ENCODE data around the gene DNAJB2.

DNAJB2 gene

GRCh38 chr2:219271021-219271420, 8.1 kb upstream of the DNAJB2 start:
- Histone ChIP-seq H3K27me3 (peaks cover 42% of the 10 kb centered on the region), H3K4me3 (ENCODE audit: low read depth in 1 of 2, low read length in 1 of 2) (no peak overlapping the region), H3K36me3 (no peaks in the 10 kb centered on the region), H3K27ac (no peak overlapping the region), H3K9me3 (no peaks in the 10 kb centered on the region), H3K4me1 (ENCODE audit: control insufficient read depth in 1 of 2, insufficient read depth in 1 of 2, low read depth in 1 of 2, low read length in 1 of 2) (no peaks in the 10 kb centered on the region)
- TF ChIP-seq CTCF (IDR thresholded peaks at IDR 0.05), result no peak

GRCh38 chr2:219272356-219272755, 6.8 kb upstream of the DNAJB2 start:
- Histone ChIP-seq H3K36me3 (no peaks in the 10 kb centered on the region), H3K4me1 (ENCODE audit: control insufficient read depth in 1 of 2, insufficient read depth in 1 of 2, low read depth in 1 of 2, low read length in 1 of 2) (peaks cover under 1% of the 10 kb centered on the region in 2 experiments), H3K27ac (no peak overlapping the region), H3K27me3 (peaks cover 42% of the 10 kb centered on the region), H3K9me3 (no peaks in the 10 kb centered on the region), H3K4me3 (ENCODE audit: low read depth in 1 of 2, low read length in 1 of 2) (no peak overlapping the region)
- TF ChIP-seq CTCF (IDR thresholded peaks at IDR 0.05), result no peak

- no peak for TF ChIP-seq CTCF (IDR thresholded peaks at IDR 0.05)
Measured at GRCh38 chr2:219272995-219273394, 6.2 kb upstream of the DNAJB2 start.

DNA sequence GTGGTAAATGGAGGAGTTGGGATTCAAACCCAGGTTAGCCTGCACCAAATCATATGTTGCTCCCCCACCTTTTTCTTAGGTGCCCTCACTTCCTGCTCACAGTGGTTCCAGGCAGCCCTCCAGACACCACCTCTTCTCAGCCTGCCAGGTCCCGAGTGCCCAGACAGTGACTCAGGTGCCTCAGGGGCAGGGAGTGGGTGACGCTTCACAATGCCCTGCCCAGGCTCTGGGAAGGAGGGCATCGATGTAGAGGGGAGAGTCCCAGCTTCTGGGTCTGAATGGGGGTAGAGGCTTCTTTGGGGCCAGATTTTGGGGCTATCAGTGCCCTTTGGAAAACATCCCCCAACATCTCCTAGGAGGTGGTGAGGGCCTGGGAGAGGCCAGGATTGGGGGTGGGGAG, 5.2 kb upstream of the DNAJB2 start:
- H3K9me3 ChIP-seq, result no peaks in the 10 kb centered on the region
- H3K27ac ChIP-seq, result no peak overlapping the region
- H3K4me1 ChIP-seq (ENCODE audit: control insufficient read depth in 1 of 2, insufficient read depth in 1 of 2, low read depth in 1 of 2, low read length in 1 of 2), result peaks cover 16 to 17% of the 10 kb centered on the region in 2 experiments
- H3K27me3 ChIP-seq, result peaks cover 40% of the 10 kb centered on the region
- no peak overlapping the region for H3K4me3 ChIP-seq (ENCODE audit: low read depth in 1 of 2, low read length in 1 of 2)
- no peaks in the 10 kb centered on the region for H3K36me3 ChIP-seq
- no peak for TF ChIP-seq CTCF (IDR thresholded peaks at IDR 0.05)

More at GRCh38 chr2:219272995-219273394, 6.2 kb upstream of the DNAJB2 start:
- peaks cover 7% of the 10 kb centered on the region in 2 experiments for H3K4me1 ChIP-seq (ENCODE audit: control insufficient read depth in 1 of 2, insufficient read depth in 1 of 2, low read depth in 1 of 2, low read length in 1 of 2)
- peaks cover 42% of the 10 kb centered on the region for H3K27me3 ChIP-seq
- H3K36me3 ChIP-seq, result no peaks in the 10 kb centered on the region
- H3K4me3 ChIP-seq (ENCODE audit: low read depth in 1 of 2, low read length in 1 of 2), result no peak overlapping the region
- H3K9me3 ChIP-seq, result no peaks in the 10 kb centered on the region
- H3K27ac ChIP-seq, result no peak overlapping the region

GRCh38 chr2:219274361-219274921, 4.7 kb upstream of the DNAJB2 start:
- peaks cover 35% of the 10 kb centered on the region for H3K27me3 ChIP-seq
- no peak overlapping the region for H3K4me3 ChIP-seq (ENCODE audit: low read depth in 1 of 2, low read length in 1 of 2)
- H3K36me3 ChIP-seq, result no peaks in the 10 kb centered on the region
- H3K4me1 ChIP-seq (ENCODE audit: control insufficient read depth in 1 of 2, insufficient read depth in 1 of 2, low read depth in 1 of 2, low read length in 1 of 2), result peaks cover 16 to 19% of the 10 kb centered on the region in 2 experiments
- no peak for TF ChIP-seq CTCF (IDR thresholded peaks at IDR 0.05)
- H3K27ac ChIP-seq, result no peak overlapping the region
- H3K9me3 ChIP-seq, result no peaks in the 10 kb centered on the region

Measured in neutrophil (primary cell).